HG03064 (cell line): ENCODE measurements around the gene ARHGAP26.

Experiments
- ATAC-seq: cut with Tn5 transposase; IDR thresholded peaks from one replicate; pipeline ENCODE4 v1.9.1; 2021; ENCODE audit warnings: low read depth; ENCODE audit not compliant: unreplicated experiment

ARHGAP26 gene

GRCh38 chr5:143120460-143121134, 350.4 kb downstream of the ARHGAP26 start:
- ATAC-seq, result no peak

DNA sequence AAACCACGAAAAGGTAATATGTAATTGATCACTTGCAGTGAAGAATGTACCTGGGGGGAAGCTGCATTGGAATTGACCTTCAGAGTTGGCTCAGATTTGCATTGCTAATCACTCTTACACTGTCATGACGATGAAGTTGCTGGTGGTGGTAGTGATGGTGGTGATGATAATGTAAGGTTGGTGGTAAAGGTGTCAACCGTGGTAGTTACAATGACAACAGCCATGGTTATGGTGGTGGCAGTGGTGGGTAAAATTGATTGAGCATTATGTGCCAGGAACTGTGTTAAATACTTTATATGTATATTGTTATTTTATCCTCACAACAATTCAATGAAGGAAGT, 350.9 kb downstream of the ARHGAP26 start:
- ATAC-seq, result no peak

GRCh38 chr5:143124593-143124992, 354.4 kb downstream of the ARHGAP26 start:
- ATAC-seq, result no peak

GRCh38 chr5:143126174-143127019, 356.2 kb downstream of the ARHGAP26 start:
- no peak for ATAC-seq

DNA sequence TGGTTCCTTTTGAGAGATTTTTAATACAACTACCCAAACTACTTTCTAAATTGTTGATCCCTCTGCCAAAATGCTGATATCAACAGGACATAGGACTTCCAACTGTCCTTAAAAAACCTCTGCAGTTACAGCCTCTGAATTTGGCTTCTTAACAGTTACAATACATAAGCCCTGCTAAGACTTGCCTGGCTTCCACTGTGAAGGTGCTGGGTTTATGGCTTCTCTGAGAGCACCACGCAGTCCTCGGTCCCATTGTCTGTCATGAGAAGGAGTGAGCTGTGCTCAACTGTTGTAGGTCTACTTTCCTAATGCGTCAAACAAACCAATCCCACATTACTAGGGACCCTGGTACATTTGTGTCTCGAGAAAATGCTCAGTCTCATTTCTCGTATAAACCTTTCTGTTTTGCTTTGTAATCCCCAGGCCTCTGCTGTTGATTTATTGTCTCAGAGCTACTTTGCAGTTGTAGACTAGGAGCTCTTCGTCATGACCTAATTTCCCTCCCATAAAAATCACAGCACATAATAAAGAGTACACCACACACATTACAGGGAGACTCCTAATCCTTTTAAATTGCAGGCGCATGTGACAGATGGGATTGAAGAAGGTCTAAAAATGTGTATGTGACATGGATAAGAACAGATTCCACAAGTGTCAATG, 358.4 kb downstream of the ARHGAP26 start:
- ATAC-seq, result no peak

DNA sequence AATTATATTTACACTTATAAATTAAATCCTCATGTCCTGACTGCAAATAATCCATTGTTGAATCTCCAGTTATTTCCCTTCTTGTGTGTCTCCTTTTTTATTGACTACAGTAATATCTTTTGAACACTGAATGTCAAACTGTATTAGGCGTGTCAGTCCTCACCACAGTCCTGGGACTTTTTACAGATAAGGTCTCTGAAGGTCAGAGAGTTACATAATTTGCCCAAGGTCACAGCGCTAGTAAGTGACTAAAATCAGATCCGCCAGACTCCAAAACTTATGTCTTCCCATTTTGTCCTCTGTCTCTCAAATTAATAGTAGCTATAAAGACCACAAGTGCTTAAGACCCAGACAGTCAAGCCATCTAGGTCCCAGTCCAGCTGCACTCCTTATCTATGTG, 359.0 kb downstream of the ARHGAP26 start:
- no peak for ATAC-seq

DNA sequence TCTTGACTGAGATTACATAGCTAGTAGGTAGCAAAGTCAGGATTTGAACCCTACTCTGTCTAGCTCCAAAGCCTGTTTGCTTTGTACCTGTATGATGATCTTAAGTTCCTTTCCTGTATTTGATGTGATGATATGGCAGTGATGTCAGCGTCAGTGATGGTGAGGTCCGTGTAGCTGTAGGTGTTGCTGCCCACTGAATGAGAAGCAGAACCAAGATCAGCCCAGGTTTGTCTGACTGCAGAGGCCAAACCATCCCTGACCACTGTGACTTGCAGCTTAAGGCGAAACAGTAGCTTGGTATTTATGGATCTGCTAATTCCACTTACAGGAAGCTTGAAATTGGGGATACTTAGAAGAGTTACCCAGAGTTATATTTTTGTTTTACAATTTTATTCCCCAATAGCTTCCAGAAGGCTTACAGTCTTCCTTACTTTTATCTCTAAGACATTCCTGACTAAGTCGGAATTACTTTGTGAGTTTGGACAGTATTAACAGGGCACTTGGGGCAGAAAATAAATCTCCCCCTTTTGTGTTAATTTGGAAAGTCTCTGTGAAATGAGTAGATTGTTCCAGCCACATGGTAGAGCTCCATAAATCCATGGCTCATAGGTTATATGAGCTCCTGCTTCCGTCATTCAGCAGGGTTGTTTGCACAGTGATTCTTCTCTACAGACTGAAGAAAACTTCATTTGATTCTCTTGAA, 359.9 kb downstream of the ARHGAP26 start:
- no peak for ATAC-seq

DNA sequence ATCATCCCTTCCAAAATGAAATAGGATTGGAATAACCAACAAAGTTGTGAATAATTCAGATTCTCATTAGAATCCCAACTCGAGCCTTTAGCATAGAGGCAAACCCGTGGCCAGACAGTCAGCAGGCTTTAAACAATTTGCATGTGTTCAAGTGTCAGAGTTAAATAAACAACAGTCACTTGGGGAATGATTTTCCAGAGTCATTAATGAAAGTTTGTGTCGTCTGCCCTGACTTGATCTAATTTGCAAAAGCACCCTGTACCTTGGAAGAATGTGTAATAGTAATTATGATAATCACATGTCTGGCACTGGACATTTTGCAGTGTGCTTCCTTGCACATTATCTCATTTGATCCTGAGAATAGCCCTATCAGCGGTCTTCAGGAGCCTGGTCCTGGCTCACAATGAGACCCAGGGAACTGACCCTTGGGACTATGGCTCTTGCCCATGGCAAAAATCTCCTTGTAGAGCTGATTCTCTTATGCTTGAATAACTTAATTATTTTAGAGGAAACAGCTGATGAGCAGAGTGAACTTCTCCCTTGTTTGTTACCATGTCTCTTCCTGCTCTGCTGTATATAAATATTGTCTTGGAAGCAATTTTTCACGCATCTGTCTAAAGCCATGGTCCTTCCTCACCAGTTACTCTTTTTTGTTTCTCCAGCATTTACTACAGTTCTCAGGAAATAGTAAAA, 360.6 kb downstream of the ARHGAP26 start:
- no peak for ATAC-seq

DNA sequence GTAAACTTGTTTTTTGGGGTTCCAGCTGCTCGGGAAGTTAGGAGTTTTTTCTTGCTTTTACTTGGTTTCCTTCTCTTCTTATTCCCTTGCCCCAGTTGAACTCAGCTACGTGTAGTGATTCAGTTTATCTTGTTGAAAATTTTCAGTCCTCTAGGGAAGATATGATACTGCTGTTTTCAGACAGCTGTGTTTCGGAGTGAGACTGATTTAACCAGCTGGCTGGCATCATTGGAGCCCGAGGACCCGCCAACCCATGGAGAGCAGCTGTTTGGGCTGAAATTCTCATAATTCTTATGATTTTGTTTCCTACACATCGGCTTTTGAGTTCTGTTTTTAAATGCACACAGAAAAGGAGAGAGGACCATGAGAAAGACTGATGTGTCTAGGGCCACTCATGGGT, 361.8 kb downstream of the ARHGAP26 start:
- ATAC-seq, result no peak

DNA sequence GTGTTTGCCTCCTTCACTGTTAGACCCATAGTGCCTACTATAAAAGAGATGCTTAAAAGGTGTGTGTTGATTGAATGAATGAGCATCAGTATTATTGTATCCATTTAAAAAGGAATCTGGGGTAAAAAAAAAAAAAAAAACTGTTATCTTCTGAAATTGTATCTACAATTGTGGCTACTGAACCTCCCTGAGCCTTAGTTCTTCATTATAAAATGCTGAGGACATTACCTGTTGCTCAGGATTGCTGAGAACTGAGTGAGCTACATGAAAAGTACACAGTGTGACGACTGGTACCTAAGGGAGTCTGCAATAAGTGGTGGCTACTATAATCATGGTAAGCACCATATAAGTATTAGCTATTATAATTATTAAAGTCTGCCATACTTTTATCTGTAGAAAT, 362.6 kb downstream of the ARHGAP26 start:
- ATAC-seq, result no peak

DNA sequence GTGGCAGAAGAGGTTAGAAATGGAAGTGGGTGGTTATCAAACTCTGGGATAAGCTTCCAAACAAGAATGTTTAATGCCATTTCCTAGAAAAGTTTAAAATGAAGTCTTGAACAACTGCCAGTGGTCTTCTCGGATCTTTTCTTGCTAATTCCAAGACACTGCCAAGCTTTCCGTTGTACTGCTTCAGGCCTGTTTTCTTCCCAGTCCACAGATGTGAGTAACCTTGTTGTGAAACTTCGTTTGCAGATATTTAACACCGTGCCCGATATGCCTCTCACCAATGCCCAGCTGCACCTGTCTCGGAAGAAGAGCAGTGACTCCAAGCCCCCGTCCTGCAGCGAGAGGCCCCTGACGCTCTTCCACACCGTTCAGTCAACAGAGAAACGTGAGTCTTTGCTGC, 363.5 kb downstream of the ARHGAP26 start:
- ATAC-seq, result no peak

DNA sequence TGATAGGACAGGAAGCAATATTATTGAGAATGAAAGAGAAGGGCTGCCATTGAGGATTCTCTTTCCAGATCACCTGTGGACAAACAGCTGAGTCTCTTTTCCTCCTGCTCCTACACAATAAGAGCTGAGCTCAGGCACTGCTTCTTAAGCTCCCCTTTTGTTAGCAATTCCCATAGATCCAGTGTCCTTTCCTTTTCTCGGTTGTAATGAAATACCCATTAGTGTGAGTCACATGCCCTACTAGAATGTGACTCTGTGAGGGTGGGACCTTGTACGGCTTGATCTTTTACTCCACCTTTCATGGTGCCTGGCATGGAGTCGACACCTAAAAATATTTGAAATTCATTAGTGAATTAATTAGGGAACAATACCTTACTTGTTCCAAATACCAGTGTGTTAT, 364.1 kb downstream of the ARHGAP26 start:
- no peak for ATAC-seq

GRCh38 chr5:143134900-143135299, 364.7 kb downstream of the ARHGAP26 start:
- ATAC-seq, result no peak

- ATAC-seq, result no peak
These were observed 365.8 kb downstream of the ARHGAP26 start for GRCh38 chr5:143135832-143136551.

- ATAC-seq, result no peak
These were observed 368.7 kb downstream of the ARHGAP26 start for GRCh38 chr5:143138839-143139238.

GRCh38 chr5:143139585-143139984, 369.4 kb downstream of the ARHGAP26 start:
- ATAC-seq, result no peak

GRCh38 chr5:143140492-143141203, 370.5 kb downstream of the ARHGAP26 start:
- ATAC-seq, result no peak

DNA sequence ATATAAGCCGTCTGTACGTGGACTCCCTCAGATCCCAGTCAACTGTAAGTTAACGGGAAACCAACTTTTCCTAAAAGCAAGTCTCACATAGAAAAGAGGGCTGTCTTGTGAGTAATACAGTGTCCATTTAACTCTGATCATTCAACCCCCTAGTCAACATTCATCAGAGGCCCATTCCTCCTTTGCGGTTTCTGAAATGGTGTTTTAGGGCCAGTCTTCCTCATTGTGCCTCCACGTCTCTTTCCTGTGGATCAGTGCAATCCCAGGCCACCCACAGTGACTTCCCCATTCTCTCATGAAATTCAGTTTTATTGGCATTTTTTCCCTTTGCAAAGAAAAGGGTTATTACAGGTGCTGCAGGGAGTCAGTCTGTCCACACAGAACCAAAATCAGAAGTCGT, 371.5 kb downstream of the ARHGAP26 start:
- ATAC-seq, result no peak
